Mammary epithelial cell (primary cell): ENCODE data around the gene DEFB131A.
"Not testable (repeated sequence)": the region's sequence is repeated elsewhere in the genome, so short reads cannot be mapped to it uniquely, and the experiment has no call there.

Experiments used
- CTCF ChIP-seq, 2 donors: IDR thresholded peaks in 1 of 2; conservative IDR thresholded peaks in 1 of 2; 2 replicates each; pipeline ENCODE4 v1.5.1; 2011 to 2012; ENCODE audit warnings: inconsistent platforms in 2 of 2, low read length in 2 of 2, mild to moderate bottlenecking in 2 of 2, control low read depth in 1 of 2, low read depth in 1 of 2; ENCODE audit not compliant: insufficient read depth in 1 of 2; ENCODE audit errors: extremely low read depth in 1 of 2
- EZH2 ChIP-seq: IDR thresholded peaks from 2 replicates; pipeline ENCODE4 v1.6.1; 2012; ENCODE audit warnings: low read length, inconsistent platforms, borderline replicate concordance

GRCh38 chr4:9430061-9430460 is 14.2 kb upstream of the DEFB131A start:
- TF ChIP-seq CTCF (conservative IDR thresholded peaks at IDR 0.05 in 1 of 2, IDR thresholded peaks at IDR 0.05 in 1 of 2; ENCODE audit: extremely low read depth in 1 of 2, insufficient read depth in 1 of 2, low read depth in 1 of 2, low read length in 2 of 2); EZH2: not testable (repeated sequence)
